ENCODE data around the gene XNDC1N.

- TF ChIP-seq CTCF (IDR thresholded peaks at IDR 0.05; ENCODE audit: poor library complexity, severe bottlenecking) (no peak), RAD21 (conservative IDR thresholded peaks at IDR 0.05) (no peak), EP300 (conservative IDR thresholded peaks at IDR 0.05; ENCODE audit: poor library complexity, severe bottlenecking) (no peak), EZH2 (IDR thresholded peaks at IDR 0.05; ENCODE audit: borderline replicate concordance, insufficient read depth, low read length, poor library complexity, severe bottlenecking) (no peak), POLR2AphosphoS5 (IDR thresholded peaks at IDR 0.05) (no peak), TAF1 (IDR thresholded peaks at IDR 0.05; ENCODE audit: low read depth) (no peak), REST (IDR thresholded peaks at IDR 0.05; ENCODE audit: borderline replicate concordance) (no peak)
These were observed 48.2 kb upstream of the XNDC1N start for GRCh38 chr11:71976551-71976950.
